Measurements from ENCODE around the gene MTMR12. TPM values are rescaled to one million over a fixed set of nuclear protein-coding genes. Genes with fewer than 3 reads are reported as not detected.

The MTMR12 gene
- total RNA-seq, 1 experiment from 2014 or later, result 42.7 TPM

- no peak for ATAC-seq
- CTCF ChIA-PET, result interaction anchor here (1.2 kb wide), 1 partner anchor 34 kb away, joined by 4 read pairs; no protein-coding TSS in a partner anchor
- H3K27ac Mint-ChIP-seq, result peak overlapping the region; percentile 97
- TF ChIP-seq GABPB1 (CRISPR knock-in tag; IDR thresholded peaks at IDR 0.05), result no peak
- TF ChIP-seq ZSCAN18 (CRISPR knock-in tag; IDR thresholded peaks at IDR 0.05), result no peak
- no peak for TF ChIP-seq NFATC4 (CRISPR knock-in tag; IDR thresholded peaks at IDR 0.05)
- POLR2A ChIA-PET, result no interaction called here
- H3K4me3 Mint-ChIP-seq, result peak overlapping the region; percentile 18; the same call in 1 of the 2 replicates
- DNase-seq (ENCODE audit: low spot score), result no peak
- peaks cover 8% of the 10 kb centered on the region; the same call in 1 of the 2 replicates for H3K9me3 Mint-ChIP-seq
- peaks cover 12% of the 10 kb centered on the region for H3K36me3 Mint-ChIP-seq
- H3K4me1 Mint-ChIP-seq, result peaks cover 72% of the 10 kb centered on the region
- no peaks in the 10 kb centered on the region for H3K27me3 Mint-ChIP-seq (ENCODE audit: low read depth)
Observed at GRCh38 chr5:32285510-32286138, 27.1 kb downstream of the MTMR12 start.

- Mint-ChIP-seq H3K4me3 (no peak overlapping the region; the same call in 1 of the 2 replicates), H3K36me3 (peaks cover 10% of the 10 kb centered on the region), H3K27me3 (ENCODE audit: low read depth) (no peaks in the 10 kb centered on the region), H3K4me1 (peaks cover 81% of the 10 kb centered on the region), H3K9me3 (peaks cover 8% of the 10 kb centered on the region; the same call in 1 of the 2 replicates), H3K27ac (peak overlapping the region; percentile 73)
- ATAC-seq, result peak; percentile 11
- DNase-seq (ENCODE audit: low spot score), result no peak
- POLR2A ChIA-PET, result interaction anchor here (0.5 kb wide), 2 partner anchors 11 to 300 kb away, joined by 3 to 4 read pairs; no protein-coding TSS in a partner anchor
- CTCF ChIA-PET, result interaction anchor here (0.7 to 1.8 kb wide), 6 partner anchors 8 to 52 kb away, joined by 3 to 11 read pairs (median 4); no protein-coding TSS in a partner anchor
- TF ChIP-seq ZMAT4 (CRISPR knock-in tag; IDR thresholded peaks at IDR 0.05) (no peak), EMX1 (CRISPR knock-in tag; IDR thresholded peaks at IDR 0.05) (no peak), ZNF219 (CRISPR knock-in tag; IDR thresholded peaks at IDR 0.05; ENCODE audit: borderline replicate concordance) (no peak), ZNF281 (CRISPR knock-in tag; IDR thresholded peaks at IDR 0.05) (no peak)
Observed at GRCh38 chr5:32283539-32284377, 29.0 kb downstream of the MTMR12 start.

- Mint-ChIP-seq H3K4me1 (peaks cover 79% of the 10 kb centered on the region), H3K9me3 (0 out of 2 replicates have a peak, but pooled peaks cover 4% of the 10 kb centered on the region), H3K36me3 (peaks cover 7% of the 10 kb centered on the region), H3K27me3 (ENCODE audit: low read depth) (no peaks in the 10 kb centered on the region), H3K4me3 (no peak overlapping the region), H3K27ac (no peak overlapping the region)
- TF ChIP-seq E2F1 (CRISPR knock-in tag; IDR thresholded peaks at IDR 0.05) (no peak), JUN (CRISPR knock-in tag; IDR thresholded peaks at IDR 0.05) (no peak), SMAD3 (CRISPR knock-in tag; IDR thresholded peaks at IDR 0.05; ENCODE audit: borderline replicate concordance) (no peak), ZNF423 (CRISPR knock-in tag; IDR thresholded peaks at IDR 0.05) (no peak), ZNF232 (CRISPR knock-in tag; IDR thresholded peaks at IDR 0.05) (no peak), ARID4B (CRISPR knock-in tag; IDR thresholded peaks at IDR 0.05; ENCODE audit: borderline replicate concordance) (no peak), NR1H2 (CRISPR knock-in tag; IDR thresholded peaks at IDR 0.05) (no peak), ZNF416 (CRISPR knock-in tag; IDR thresholded peaks at IDR 0.05) (no peak), ATF3 (CRISPR knock-in tag; conservative IDR thresholded peaks at IDR 0.05) (no peak), HMGA2 (CRISPR knock-in tag; IDR thresholded peaks at IDR 0.05) (no peak), ZNF138 (CRISPR knock-in tag; conservative IDR thresholded peaks at IDR 0.05) (no peak), USF1 (CRISPR knock-in tag; IDR thresholded peaks at IDR 0.05) (no peak)
- ChIA-PET CTCF (interaction anchor here (0.7 to 1.8 kb wide), 2 partner anchors 37 kb away, joined by 3 to 11 read pairs; no protein-coding TSS in a partner anchor), POLR2A (no interaction called here)
- DNase-seq (ENCODE audit: low spot score), result no peak
- no peak for ATAC-seq
Observed at GRCh38 chr5:32283061-32283460, 29.7 kb downstream of the MTMR12 start.

Data from WTC11 (cell line).